GM19468 (cell line): ENCODE data around the gene KCNQ4.

Experiments
- ATAC-seq: cut with Tn5 transposase; IDR thresholded peaks from one replicate; pipeline ENCODE4 v1.9.1; 2021; ENCODE audit warnings: mild to moderate bottlenecking, moderate library complexity, moderate number of reproducible peaks; ENCODE audit not compliant: unreplicated experiment; ENCODE audit errors: extremely low read depth

Gene KCNQ4

GRCh38 chr1:40856116-40856515, 72.5 kb downstream of the KCNQ4 start:
- no peak for ATAC-seq

GRCh38 chr1:40856656-40857302, 73.2 kb downstream of the KCNQ4 start:
- ATAC-seq, result no peak

- no peak for ATAC-seq
These were observed 74.2 kb downstream of the KCNQ4 start for GRCh38 chr1:40857737-40858136.

DNA sequence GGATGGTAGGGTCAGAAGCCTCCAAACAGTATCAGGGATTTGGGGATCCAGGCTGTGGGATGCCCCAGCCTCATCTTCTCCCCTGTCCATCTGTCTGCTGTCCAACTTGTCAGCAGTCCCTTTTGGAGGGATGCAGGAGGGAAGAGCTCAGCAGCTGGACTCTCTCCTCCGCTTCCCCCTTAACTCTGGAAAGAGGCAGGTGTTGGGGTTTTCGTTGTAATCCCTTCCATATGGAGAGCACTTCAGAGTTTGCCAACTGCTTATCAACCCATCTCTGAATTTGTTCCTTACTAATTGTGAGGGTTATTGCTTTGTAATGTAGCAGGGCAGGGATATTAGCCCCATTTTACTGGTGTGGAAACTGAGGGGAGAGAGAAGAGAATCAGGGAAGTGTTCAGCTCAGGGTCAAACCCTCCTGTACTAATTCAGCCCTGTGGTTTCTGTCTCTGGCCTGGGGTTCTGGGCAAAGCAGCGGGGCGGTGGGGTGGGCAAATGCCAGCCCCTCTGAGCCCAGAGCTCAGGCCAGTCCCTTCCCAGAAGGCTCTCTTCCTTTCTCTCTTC, 75.3 kb downstream of the KCNQ4 start:
- no peak for ATAC-seq

- ATAC-seq, result no peak
These were observed 77.2 kb downstream of the KCNQ4 start for GRCh38 chr1:40860706-40861223.

DNA sequence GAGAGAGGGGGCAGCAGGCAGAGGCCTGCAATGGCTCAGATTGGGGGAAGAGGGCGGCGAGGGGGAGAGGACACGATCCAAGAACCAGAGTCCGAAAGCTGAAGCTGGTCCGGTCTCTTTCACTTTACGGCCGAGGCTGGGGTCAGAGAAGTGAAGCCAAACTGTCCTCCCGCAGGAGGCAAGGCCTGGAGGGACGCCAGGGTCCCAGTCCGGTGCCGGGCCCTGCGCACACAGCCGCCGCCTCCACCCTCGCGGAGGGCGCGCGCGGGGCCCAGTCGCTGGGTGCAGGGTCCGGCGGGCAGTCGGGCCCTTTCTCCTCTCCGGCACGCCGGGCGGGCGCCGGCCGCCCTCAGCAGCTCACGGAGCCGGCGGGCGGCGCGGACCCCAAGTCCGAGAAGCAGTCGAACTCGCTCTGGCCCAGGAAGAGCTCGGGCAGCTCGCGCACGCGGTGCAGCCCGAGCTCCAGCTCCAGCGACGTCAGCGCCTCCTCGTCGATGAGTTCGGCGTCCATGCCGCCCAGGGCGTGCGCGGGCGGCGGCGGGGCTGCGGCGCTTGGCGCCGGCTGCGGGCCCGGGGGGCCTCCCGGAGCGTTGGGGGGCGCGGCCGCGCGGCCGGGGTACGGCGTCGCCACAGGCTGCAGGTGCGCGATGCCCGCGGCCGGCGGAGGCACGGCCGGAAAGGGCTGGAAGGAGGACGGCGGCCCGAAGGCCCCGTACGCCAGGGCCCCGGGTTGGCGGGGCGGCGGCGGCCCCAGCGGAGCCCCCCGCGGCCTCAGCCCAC, 77.8 kb downstream of the KCNQ4 start:
- no peak for ATAC-seq

GRCh38 chr1:40862008-40862863, 78.6 kb downstream of the KCNQ4 start, which contains the start of gene CITED4:
TSS of gene CITED4 (minus strand) at chr1:40862363. CDS start at chr1:40862127, 236 bp downstream.
- peak; percentile 92 for ATAC-seq

DNA sequence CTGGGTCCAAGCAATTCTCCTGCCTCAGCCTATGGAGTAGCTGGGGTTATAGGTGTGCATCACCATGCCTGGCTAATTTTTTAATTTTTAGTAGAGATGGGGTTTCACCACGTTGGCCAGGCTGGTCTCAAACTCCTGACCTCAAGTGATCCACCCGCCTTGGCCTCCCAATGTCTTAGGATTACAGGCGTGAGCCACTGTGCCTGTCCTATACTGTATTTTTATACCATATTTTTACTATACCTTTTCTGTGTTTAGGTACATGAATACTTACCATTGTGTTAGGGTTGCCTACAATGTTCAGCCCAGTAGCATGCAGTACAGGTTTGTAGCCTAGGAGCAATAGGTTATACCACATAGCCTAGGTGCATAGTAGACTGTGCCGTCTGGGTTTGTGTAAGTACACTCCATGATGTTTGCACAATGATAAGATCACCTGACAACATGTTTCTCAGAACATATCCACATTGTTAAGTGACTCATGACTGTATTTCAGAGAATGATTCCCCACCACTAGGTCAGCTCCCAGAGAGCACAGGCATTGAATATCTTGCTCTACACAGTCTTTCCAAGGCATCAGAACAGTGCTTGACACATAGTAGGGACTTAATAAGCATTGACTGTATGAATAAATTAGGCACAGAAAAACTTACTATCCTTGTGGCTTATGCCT, 84.6 kb downstream of the KCNQ4 start:
- no peak for ATAC-seq

DNA sequence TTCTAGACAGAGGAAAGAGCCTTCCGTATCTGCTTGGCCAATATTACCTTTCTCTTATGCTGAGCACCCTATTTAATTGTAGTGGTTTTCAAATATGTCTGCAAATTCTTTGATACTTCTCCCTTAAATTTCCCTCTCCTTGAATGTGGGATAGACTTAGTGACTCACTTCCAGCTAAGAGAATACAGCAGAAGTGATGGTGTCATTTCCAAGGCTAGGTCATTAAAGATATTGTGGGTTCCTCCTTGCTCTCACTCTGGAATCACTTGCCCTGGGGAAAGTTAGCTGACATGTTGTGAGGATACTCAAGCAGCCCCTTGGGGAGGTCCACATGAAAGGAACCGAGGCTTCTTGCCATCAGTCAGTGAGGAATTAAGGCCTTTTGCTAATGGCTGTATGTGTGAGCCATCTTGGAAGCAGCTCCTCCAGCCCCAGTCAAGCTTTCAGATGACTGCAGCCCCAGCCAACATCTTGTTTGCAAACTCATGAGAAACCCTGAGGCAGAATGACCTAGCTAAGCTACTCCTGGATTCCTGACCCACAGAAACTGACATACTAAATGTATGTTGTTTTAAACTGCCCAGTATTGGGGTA, 86.6 kb downstream of the KCNQ4 start:
- no peak for ATAC-seq

GRCh38 chr1:40872276-40872675, 88.7 kb downstream of the KCNQ4 start:
- ATAC-seq, result no peak

DNA sequence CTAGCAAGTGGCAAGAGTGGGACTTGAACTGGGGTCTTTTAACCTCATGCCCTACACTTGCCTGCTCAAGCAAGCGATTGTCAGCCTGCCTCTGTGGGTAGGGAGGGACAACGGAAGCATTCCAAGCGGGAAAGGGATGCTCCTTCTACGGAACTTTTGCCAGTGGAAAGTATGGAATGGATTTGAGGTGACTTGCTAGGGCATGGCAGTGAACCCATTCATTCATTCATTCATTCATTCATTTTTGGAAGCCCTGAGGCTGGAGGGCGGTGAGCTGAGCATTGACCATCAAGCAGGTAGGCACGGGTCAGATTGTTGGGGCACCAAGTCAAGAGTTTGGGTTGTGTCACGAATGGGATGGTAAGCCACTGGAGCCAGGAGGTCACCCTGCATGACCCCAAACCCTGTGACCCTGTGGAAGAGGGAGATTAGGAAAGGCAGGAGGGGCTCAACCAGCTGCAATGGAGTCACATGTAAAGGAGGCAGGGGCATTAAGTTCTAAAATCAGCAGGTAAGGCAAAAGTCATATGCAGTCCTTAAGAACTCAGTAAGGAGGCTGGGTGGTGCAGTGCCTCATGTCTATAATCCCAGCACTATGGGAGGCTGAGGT, 90.4 kb downstream of the KCNQ4 start:
- ATAC-seq, result no peak

GRCh38 chr1:40876436-40876761, 92.8 kb downstream of the KCNQ4 start:
- ATAC-seq, result no peak

DNA sequence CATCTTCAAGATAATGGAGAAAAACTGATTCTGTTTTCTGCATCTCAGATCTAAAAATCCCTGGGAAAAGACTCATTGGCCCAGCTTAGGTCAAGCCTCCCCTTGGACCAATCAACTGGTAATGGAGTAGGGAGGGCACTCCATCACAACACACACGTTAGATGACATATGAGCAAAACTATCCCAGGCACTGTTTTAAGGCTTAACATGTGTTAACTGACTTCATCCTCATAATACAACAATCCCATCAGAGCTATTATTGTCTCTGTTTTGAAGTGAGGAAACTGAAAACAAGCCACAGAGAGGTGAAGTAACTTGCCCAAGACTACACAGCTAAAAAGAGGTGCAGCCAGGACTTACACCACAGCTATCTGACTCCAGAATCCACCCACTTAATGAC, 93.3 kb downstream of the KCNQ4 start:
- no peak for ATAC-seq

- no peak for ATAC-seq
These were observed 94.1 kb downstream of the KCNQ4 start for GRCh38 chr1:40877698-40878097.

DNA sequence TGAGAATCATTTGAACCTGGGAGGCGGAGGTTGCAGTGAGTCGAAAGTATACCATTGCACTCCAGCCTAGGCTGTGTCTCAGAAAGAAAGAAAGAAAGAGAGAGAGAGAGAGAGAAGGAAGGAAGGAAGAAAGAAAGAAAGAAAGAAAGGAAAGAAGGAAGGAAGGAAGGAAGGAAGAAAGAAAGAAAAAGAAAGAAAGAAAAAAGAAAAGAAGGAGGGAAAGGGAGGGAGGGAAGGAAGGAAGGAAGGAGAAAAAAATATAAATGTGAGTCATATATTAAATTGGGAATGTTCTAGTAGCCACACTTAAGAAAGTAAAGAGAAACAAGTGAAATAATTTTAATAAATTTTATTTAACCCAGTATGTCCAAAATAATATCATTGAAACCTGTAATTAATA, 95.3 kb downstream of the KCNQ4 start:
- ATAC-seq, result no peak

DNA sequence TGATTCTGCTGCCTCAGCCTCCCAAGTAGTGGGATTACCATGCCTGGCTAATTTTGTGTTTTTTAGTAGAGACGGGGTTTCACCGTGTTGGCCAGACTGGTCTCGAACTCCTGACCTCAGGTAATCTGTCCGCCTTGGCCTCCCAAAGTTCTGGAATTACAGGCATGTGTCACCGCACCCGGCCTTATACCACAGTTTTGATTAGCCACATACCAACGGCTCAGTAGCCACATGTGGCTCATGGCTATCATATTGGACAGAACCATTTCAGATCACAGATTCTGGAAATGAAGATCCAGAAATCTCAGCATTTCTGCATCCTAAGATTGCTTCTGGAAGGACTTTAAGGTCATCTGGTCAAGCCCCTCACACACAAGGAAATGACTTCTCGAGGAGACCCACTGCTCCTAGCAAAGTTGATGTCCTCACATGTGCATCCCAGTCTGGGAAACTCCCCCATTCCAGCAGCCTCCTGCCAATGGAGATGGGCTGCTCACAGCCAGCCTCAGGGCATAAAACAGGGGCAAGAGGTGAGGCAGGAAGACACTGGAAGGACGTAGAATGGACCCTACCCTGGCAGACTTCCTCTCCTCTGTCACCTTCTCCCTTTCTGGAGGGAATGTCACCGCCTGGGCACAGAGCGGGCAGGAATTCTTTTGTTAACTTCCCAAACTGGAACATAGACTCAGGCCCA, 96.0 kb downstream of the KCNQ4 start:
- no peak for ATAC-seq

DNA sequence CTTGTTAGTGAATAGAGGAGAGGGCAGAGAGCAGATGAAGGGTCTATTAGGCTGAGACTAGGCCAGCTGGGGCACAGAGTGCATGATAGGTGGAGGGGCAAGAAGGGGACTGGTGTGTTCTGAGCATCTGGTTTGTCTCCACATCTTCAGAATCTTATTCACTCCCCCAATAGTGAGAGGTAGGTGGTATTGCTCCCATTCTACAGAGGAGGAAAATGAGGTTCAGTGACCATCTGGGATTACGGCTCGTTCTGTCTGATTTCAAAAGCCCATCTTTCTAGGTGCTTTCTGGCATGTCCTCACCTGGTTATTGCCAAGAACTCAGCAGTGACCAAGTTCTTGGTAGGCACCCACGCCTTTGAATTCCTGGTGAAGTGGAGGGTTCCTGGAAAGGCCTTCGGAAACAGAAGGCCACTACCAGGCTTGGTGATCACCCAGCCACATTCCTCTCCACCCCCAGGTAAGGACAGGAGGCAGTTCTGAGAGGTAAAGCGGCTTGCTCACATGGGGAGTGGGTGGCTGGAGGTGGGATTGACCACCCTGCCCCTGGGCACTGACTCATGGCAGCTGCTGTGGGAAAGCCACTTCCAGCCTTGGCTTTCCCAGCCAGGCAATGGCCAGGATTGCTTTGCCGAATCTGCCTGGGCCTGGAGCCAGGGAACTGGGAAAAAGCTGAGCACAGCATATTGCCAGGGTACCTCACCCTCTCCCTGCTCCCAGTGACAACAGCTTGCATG, 97.4 kb downstream of the KCNQ4 start:
- ATAC-seq, result no peak
